ENCODE data around the gene CRYGN.

GRCh38 chr7:151460474-151460855 lies 20.5 kb upstream of the CRYGN start:
- TF ChIP-seq POLR2A (IDR thresholded peaks at IDR 0.05) (no peak), POLR2AphosphoS5 (IDR thresholded peaks at IDR 0.05) (no peak), EP300 (IDR thresholded peaks at IDR 0.05) (no peak)
- TF ChIP-seq, protein P1, sequence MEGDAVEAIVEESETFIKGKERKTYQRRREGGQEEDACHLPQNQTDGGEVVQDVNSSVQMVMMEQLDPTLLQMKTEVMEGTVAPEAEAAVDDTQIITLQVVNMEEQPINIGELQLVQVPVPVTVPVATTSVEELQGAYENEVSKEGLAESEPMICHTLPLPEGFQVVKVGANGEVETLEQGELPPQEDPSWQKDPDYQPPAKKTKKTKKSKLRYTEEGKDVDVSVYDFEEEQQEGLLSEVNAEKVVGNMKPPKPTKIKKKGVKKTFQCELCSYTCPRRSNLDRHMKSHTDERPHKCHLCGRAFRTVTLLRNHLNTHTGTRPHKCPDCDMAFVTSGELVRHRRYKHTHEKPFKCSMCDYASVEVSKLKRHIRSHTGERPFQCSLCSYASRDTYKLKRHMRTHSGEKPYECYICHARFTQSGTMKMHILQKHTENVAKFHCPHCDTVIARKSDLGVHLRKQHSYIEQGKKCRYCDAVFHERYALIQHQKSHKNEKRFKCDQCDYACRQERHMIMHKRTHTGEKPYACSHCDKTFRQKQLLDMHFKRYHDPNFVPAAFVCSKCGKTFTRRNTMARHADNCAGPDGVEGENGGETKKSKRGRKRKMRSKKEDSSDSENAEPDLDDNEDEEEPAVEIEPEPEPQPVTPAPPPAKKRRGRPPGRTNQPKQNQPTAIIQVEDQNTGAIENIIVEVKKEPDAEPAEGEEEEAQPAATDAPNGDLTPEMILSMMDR (IDR thresholded peaks at IDR 0.05) = no peak
